HG02973 (cell line): ENCODE data around the gene SELL.
A peak's percentile ranks its signal among the peaks of the same experiment; 100 is the strongest.
"Not testable (repeated sequence)": the region's sequence is repeated elsewhere in the genome, so short reads cannot be mapped to it uniquely, and the experiment has no call there.

Experiments used
- ATAC-seq: cut with Tn5 transposase; IDR thresholded peaks from one replicate; pipeline ENCODE4 v1.9.1; 2021; ENCODE audit warnings: moderate library complexity; ENCODE audit not compliant: unreplicated experiment

The SELL gene

DNA sequence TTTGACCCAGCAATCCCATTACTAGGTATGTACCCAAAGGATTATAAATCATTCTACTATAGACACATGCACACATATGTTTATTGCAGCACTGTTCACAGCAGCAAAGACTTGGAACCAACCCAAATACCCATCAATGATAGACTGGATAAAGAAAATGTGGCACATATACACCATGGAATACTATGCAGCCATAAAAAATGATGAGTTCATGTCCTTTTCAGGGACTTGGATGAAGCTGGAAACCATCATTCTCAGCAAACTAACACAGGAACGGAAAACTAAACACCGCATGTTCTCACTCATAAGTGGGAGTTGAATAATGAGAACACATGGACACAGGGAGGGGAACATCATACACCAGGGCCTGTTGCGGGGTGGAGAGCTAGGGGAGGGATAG is 41.2 kb downstream of the SELL start:
- ATAC-seq, result not testable (repeated sequence)

DNA sequence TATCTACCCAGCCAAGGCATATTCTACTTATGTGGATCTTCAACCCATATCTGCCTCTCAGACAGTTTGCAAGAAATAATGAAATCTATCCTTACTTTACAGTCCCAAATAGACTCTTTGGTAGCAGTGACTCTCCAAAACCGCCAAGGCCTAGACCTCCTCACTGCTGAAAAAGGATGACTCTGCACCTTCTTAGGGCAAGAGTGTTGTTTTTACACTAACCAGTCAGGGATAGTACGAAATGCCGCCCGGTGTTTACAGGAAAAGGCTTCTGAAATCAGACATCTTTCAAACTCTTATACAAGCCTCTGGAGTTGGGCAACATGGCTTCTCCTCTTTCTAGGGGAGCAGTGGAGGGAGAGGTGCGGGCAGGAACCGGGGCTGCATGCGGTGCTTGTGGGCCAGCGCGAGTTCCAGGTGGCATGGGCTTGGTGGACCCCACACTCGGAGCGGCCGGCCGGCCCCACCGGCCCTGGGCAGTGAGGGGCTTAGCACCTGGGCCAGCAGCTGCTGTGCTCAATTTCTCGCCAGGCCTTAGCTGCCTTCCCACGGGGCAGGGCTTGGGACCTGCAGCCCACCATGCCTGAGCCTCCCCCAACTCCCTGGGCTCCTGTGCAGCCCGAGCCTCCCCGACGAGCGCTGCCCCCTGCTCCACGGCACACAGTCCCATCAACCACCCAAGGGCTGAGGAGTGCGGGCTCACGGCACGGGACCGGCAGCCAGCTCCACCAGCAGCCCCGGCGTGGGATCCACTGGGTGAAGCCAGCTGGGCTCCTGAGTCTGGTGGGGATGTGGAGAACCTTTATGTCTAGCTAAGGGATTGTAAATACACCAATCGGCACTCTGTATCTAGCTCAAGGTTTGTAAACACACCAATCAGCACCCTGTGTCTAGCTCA is 43.5 kb downstream of the SELL start:
- ATAC-seq, result not testable (repeated sequence)

DNA sequence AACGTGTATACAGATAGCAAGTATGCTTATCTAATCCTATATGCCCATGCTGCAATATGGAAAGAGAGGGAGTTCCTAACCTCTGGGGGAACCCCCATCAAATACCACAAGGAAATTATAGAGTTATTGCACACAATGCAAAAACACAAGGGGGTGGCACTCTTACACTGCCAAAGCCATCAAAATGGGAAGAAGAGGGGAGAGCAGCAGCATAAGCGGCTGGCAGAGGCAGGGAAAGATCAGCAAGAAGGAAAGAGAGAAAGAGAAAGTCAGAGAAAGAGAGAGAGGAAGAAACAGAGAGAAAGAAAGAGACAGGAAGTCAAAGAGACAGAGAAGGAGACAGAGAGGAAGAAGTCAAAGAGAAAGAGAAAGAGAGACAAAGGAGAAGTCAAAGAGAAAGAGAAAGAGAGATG is 44.2 kb downstream of the SELL start:
- peak; percentile 74 for ATAC-seq

DNA sequence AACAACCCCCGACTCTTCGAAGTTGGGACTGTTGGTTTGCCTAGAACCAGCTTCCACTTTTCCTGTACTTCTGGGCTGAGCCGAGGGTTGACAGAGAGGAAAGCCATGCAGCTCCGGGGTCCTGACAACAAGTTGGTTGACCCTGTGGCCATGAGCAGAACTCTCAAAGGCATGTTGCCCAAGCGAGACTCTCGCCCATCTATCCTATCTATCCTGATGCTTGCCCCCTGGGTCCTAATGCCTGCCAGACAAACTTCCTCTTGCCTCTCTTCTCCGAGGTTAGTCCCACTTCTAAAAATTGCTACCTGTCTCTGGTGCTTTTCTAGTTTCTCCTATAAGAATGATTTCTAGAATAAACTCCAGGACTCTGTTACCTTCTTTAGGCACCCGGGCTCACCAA is 48.7 kb downstream of the SELL start:
- ATAC-seq, result not testable (repeated sequence)

DNA sequence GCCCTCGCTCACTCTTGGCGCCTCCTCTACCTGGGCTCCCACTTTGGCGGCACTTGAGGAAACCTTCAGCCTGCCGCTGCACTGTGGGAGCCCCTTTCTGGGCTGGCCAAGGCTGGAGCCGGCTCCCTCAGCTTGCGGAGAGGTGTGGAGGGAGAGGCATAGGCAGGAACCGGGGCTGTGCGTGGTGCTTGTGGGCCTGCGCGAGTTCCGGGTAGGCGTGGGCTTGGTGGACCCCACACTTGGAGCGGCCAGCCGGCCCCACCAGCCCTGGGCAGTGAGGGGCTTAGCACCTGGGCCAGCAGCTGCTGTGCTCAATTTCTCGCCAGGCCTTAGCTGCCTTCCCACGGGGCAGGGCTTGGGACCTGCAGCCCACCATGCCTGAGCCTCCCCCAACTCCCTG is 50.4 kb downstream of the SELL start:
- ATAC-seq, result not testable (repeated sequence)

DNA sequence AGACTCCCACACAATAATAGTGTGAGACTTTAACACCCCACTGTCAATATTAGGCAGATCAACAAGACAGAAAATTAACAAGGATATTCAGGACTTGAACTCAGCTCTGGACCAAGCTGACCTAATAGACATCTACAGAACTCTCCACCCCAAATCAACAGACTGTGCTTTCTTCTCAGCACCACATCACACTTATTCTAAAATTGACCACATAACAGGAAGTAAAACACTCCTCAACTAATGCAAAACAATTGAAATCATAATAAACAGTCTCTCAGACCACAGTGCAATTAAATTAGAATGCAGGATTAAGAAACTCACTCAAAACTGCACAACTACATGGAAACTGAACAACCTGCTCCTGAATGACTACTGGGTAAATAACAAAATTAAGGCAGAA is 52.6 kb downstream of the SELL start:
- ATAC-seq, result not testable (repeated sequence)

DNA sequence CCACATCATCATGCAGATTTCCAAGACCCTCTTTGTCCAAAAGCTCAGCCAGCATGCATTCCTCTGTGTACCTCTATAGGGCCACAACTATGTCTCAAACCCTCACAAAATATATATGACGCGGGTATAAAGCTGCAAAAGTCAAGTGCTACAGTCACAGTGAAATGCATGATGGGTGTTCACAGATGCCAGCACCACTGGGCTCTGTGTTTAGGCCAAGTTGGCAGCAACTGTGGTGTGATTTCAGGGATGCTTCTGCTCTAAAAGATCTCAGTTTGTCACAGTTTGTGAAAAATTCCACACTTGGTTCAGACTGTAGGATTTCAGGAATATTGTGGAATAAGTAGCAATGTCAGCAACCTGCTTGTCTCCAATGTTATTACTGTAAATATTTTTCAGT is 57.5 kb downstream of the SELL start:
- ATAC-seq, result no peak

DNA sequence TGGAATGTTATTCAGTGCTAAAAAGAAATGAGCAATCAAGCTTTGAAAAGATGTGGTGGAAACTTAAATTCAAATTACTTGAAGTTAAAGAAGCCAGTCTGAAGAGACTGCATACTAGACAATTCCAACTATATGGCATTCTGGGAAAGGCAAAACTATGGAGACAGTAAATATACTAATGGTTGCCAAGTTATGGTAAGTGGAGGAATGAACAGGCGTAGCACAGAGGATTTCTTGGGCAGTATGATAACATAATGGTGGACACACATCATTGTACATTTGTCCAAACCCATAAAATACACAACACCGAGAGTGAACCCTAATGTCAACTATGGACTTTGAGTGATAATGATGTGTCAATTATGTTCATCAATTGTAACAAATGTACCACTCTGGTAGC is 60.4 kb downstream of the SELL start:
- ATAC-seq, result no peak

DNA sequence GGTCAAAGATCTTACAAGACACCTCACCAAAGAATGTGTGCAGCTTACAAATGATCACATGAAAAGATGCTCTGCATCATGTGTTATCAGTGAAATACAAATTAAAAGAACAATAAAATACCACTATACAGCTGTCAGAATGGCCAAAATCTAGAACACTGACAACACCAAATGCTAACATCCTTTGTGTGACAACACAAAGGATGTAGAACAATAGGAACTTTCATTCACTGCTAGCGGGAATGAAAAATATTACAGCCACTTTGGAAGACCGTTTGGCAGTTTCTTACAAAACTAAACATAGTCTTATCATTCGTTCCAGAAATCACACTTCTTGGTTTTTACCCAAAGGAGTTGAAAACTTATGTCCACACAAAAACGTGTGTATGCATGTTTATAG is 60.9 kb downstream of the SELL start:
- no peak for ATAC-seq

DNA sequence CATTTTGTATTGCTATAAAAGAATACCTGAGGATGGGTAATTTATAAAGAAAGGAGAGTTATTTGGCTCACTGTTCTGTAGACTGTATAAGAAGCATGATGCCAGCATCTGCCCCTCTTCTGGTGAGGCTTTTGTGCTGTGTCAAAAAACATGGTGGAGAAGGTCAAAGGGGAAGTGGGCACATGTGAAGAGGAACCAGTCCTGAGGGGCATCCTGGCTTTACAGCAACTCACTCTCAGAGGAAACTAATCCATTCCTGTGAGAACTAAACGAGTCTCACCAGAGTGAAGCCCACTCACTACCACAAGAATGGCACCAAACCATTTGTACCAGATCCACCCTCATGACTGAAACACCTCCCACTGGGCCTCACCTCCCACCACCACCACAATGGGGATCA is 62.7 kb downstream of the SELL start:
- ATAC-seq, result no peak

DNA sequence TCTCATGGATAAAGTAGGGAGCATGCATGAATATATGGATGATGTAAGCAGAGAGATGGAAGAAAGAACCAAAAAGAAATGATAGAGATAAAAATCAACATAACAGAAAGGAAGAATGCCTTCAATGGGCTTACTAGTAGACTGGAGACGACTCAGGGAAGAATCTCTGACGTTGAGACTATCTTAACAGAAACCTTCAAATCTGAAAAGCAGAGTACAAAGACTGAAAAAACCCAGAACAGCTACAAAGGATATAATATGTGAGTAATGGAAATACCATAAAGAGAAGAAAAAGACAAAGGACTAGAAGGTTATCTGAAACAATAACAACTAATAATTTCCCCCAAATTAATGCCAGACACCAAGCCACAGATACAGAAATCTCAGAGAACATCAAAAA is 63.2 kb downstream of the SELL start:
- ATAC-seq, result no peak

DNA sequence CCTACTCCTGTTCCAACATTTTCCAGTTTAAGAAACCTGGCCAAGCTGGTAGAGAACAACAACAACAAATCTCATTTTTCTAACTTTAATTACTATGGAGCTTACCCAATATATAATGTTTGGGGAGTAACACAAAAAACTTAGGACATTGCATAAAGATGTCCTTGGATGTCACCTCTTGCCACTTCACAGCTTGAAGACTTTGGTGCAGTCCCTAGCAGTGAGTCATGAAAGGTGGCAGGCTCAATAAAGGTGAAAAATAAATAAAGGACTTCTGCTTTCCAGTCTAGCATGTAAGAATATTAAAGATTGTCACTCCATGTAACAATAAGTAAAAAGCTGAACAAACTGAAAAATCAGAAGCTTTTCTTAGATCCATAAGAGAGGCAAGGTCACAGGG is 63.9 kb downstream of the SELL start:
- ATAC-seq, result no peak

DNA sequence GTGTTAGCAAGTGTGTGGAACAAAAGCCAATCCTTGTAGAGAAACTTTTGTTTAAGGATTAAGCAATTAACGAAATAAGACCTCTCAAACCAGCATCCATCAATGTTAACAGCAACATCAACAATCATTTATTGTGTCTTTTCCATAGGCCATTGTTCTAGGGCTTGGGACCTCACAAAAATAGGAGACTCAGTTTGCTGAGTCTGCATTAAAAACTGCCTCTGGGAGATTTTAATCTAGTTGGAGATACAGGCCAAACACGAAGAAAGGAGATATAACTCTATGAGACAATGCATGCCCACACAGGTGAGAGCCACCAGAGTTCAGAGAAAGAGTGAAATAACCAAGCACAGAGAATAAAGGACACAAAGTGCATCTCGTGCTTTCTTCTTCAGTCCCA is 67.1 kb downstream of the SELL start:
- no peak for ATAC-seq
